A549 (cell line): Measurements from ENCODE around the gene BTBD2. TPM values are rescaled to one million over a fixed set of nuclear protein-coding genes. Genes with fewer than 3 reads are reported as not detected.
A peak's percentile ranks its signal among the peaks of the same experiment; 100 is the strongest.
"Not testable (repeated sequence)": the region's sequence is repeated elsewhere in the genome, so short reads cannot be mapped to it uniquely, and the experiment has no call there.

ENCODE experiments used
- ATAC-seq, 2 experiments: fragments of 200-7000 bp in 1 of 2; fragments of >200 bp in 1 of 2; cut with Nextera tagmentation in 1 of 2; cut with Tn5 transposase in 1 of 2; 3 replicates each; pipeline versions ENCODE4 v1.8.0 to v1.9.1; 2018 to 2020; ENCODE audit warnings: mild to moderate bottlenecking in 1 of 2, moderate library complexity in 1 of 2
- CTCF ChIA-PET: fragments of 300-600 bp; sonication (Branson Sonifier 250); formaldehyde crosslinking; extraction: SDS; loops from one replicate; lab custom pipeline; 2021; ENCODE audit warnings: antibody characterized with exemption, inconsistent platforms; lab: Yijun Ruan, JAX
- POLR2A ChIA-PET: fragments of 350-600 bp; formaldehyde crosslinking; extraction: SDS; loops from one replicate; lab custom pipeline; 2021; ENCODE audit warnings: antibody characterized with exemption, inconsistent platforms; lab: Yijun Ruan, JAX
- DNase-seq, 2 experiments: peaks; one replicate each; pipeline versions ENCODE4 v3.0.0 to v3.0.0-alpha.2; 2011 to 2016; ENCODE audit warnings: low read depth in 1 of 2, low spot score in 1 of 2
- FAIRE-seq: peaks from 2 replicates; lab custom pipeline; 2011; peaks lifted over from hg19 to GRCh38; lab: Jason Lieb, UNC
- H3K27ac ChIP-seq, 2 experiments: fragments of >200 bp; sonication (Bioruptor Twin); formaldehyde crosslinking; 3 replicates each; pipeline ENCODE4 v1.5.1; 2016 to 2017
- H3K4me1 ChIP-seq: fragments of >200 bp; sonication (Bioruptor Twin); formaldehyde crosslinking; 3 replicates; pipeline ENCODE4 v1.6.1; 2016
- H3K4me2 ChIP-seq: fragments of >200 bp; sonication (Bioruptor Twin); formaldehyde crosslinking; 3 replicates; pipeline ENCODE4 v1.6.1; 2016
- H3K4me3 ChIP-seq: fragments of >200 bp; sonication (Bioruptor Twin); formaldehyde crosslinking; 3 replicates; pipeline ENCODE4 v1.5.1; 2016
- H3K9me3 ChIP-seq: fragments of >200 bp; sonication (Bioruptor Twin); formaldehyde crosslinking; 3 replicates; pipeline ENCODE4 v1.6.1; 2016
- ATOH8 ChIP-seq: fragments of 250-450 bp; sonication (Bioruptor Pico); IDR thresholded peaks from 2 replicates; pipeline ENCODE4 v1.5.0; 2020; ENCODE audit warnings: low read depth, mild to moderate bottlenecking, moderate library complexity
- CBX2 ChIP-seq: fragments of 200-600 bp; sonication (generic); IDR thresholded peaks from 2 replicates; pipeline ENCODE4 v1.6.1; 2016; ENCODE audit warnings: low read depth, mild to moderate bottlenecking, borderline replicate concordance
- CBX8 ChIP-seq: fragments of 200-600 bp; sonication (generic); IDR thresholded peaks from 2 replicates; pipeline ENCODE4 v1.6.1; 2016
- CHD2 ChIP-seq: fragments of 150-350 bp; IDR thresholded peaks from 2 replicates; pipeline ENCODE4 v1.6.1; 2014; ENCODE audit warnings: low read length; ENCODE audit not compliant: partially characterized antibody
- CTCF ChIP-seq: fragments of >200 bp; sonication (Bioruptor Twin); formaldehyde crosslinking; IDR thresholded peaks from 3 replicates; pipeline ENCODE4 v1.5.1; 2016
- ELK1 ChIP-seq: fragments of 150-350 bp; IDR thresholded peaks from 2 replicates; pipeline ENCODE4 v1.6.1; 2014; ENCODE audit warnings: low read depth, mild to moderate bottlenecking, low read length
- EP300 ChIP-seq, 2 experiments: fragments of >200 bp; sonication (Bioruptor Twin); formaldehyde crosslinking; IDR thresholded peaks; 2 replicates in 1 of 2; 3 replicates in 1 of 2; pipeline ENCODE4 v1.6.1; 2016 to 2017
- HEYL ChIP-seq: fragments of 250-450 bp; sonication (Bioruptor Pico); IDR thresholded peaks from 2 replicates; pipeline ENCODE4 v1.8.0; 2021; ENCODE audit warnings: mild to moderate bottlenecking, moderate library complexity
- HOXA7 ChIP-seq: fragments of 250-450 bp; sonication (Bioruptor Pico); IDR thresholded peaks from 2 replicates; pipeline ENCODE4 v1.5.0; 2020; ENCODE audit warnings: mild to moderate bottlenecking, moderate library complexity
- HOXB5 ChIP-seq: fragments of 250-450 bp; sonication (Bioruptor Pico); IDR thresholded peaks from 2 replicates; pipeline ENCODE4 v1.5.0; 2020; ENCODE audit warnings: mild to moderate bottlenecking, moderate library complexity
- MYC ChIP-seq: IDR thresholded peaks from 2 replicates; pipeline ENCODE4 v1.6.1; 2012; ENCODE audit warnings: mild to moderate bottlenecking, inconsistent platforms, low read length, improper control_type of control experiment, borderline replicate concordance
- RARB ChIP-seq: fragments of 250-450 bp; sonication (Bioruptor Pico); IDR thresholded peaks from 2 replicates; pipeline ENCODE4 v1.8.0; 2021; ENCODE audit warnings: mild to moderate bottlenecking, moderate library complexity
- RNF2 ChIP-seq: fragments of 200-600 bp; sonication (generic); IDR thresholded peaks from 2 replicates; pipeline ENCODE4 v1.6.1; 2016; ENCODE audit warnings: low read depth, mild to moderate bottlenecking, antibody characterized with exemption, moderate library complexity, borderline replicate concordance
- SMC3 ChIP-seq: fragments of >200 bp; sonication (Bioruptor Twin); formaldehyde crosslinking; IDR thresholded peaks from 3 replicates; pipeline ENCODE4 v1.6.1; 2018; ENCODE audit warnings: inconsistent platforms
- TFCP2L1 ChIP-seq: fragments of 250-450 bp; sonication (Bioruptor Pico); IDR thresholded peaks from 2 replicates; pipeline ENCODE4 v1.5.0; 2021; ENCODE audit warnings: mild to moderate bottlenecking
- ZSCAN20 ChIP-seq: fragments of 250-450 bp; sonication (Bioruptor Pico); IDR thresholded peaks from 2 replicates; pipeline ENCODE4 v1.8.0; 2022; ENCODE audit warnings: mild to moderate bottlenecking, moderate library complexity
- WGBS: methylation state at CpG from one replicate; pipeline ENCODE4 v1.1.6; 2017; ENCODE audit errors: missing lambda C conversion rate; 5-methylcytosine and 5-hydroxymethylcytosine counted together
- polyA plus RNA-seq, 4 experiments: library from polyadenylated mRNA; depleted of rRNA in 3 of 4; stranded (reverse); fragments of >200 nt; fragmentation: RNase III in 1 of 4; extraction: RNeasy Plus Mini Kit Qiagen cat#74134 plus additional on column Dnase treatment in 1 of 4; gene quantifications; 2 replicates in 3 of 4; 3 replicates in 1 of 4; pipeline ENCODE4 v1.2.3, GENCODE V29; 2011 to 2017

BTBD2 gene
- polyA plus RNA-seq, 2 of the 4 experiments (the other 2 are of a cell fraction): 16.3 to 29.6 TPM

GRCh38 chr19:1989513-1990229 is 25.8 kb downstream of the BTBD2 start (continued):
- TF ChIP-seq EP300 (IDR thresholded peaks at IDR 0.05) (no peak), HOXA7 (no peak), ZSCAN20 (no peak), CBX8 (no peak), SMC3 (no peak), MYC (no peak)

GRCh38 chr19:1988464-1988863 is 27.1 kb downstream of the BTBD2 start:
- H3K4me3 ChIP-seq, ATAC-seq, H3K9me3 ChIP-seq, H3K27ac ChIP-seq, POLR2A ChIA-PET, H3K4me2 ChIP-seq, FAIRE-seq, H3K4me1 ChIP-seq, CTCF ChIA-PET, DNase-seq: not testable (repeated sequence)
- 86% methylated on average over 10 of the region's 10 CpGs for WGBS

GRCh38 chr19:1987197-1988187 is 28.0 kb downstream of the BTBD2 start:
- Histone ChIP-seq H3K9me3 (no peaks in the 10 kb centered on the region), H3K4me3 (no peak overlapping the region), H3K4me1 (no peaks in the 10 kb centered on the region), H3K27ac (no peak overlapping the region), H3K4me2 (no peak overlapping the region)
- CTCF ChIA-PET: no interaction called here
- no peak for FAIRE-seq
- peak; percentile 10 to 36; a peak in 2 of 6 replicates for ATAC-seq
- POLR2A ChIA-PET: no interaction called here
- 96% methylated on average over 9 of the region's 42 CpGs for WGBS
- TF ChIP-seq CHD2 (no peak), TFCP2L1 (CRISPR knock-in tag) (no peak), HEYL (CRISPR knock-in tag) (no peak), RARB (CRISPR knock-in tag) (no peak), HOXB5 (CRISPR knock-in tag) (no peak), CBX2 (no peak), ELK1 (no peak), RNF2 (no peak), ATOH8 (CRISPR knock-in tag) (no peak), CTCF (no peak), MYC (no peak)
- DNase-seq: no peak
